Right lobe of liver (tissue), 6 donors: ENCODE measurements around the gene IQUB. TPM values are rescaled to one million over a fixed set of nuclear protein-coding genes. Genes with fewer than 3 reads are reported as not detected.

Source experiments
- ATAC-seq, 4 donors: fragments of 200-7000 bp; cut with Tn5 transposase; one replicate each; pipeline ENCODE4 v1.9.1; 2020; ENCODE audit warnings: mild to moderate bottlenecking in 4 of 4, moderate library complexity in 4 of 4
- DNase-seq, 3 donors: peaks; one replicate each; pipeline ENCODE4 v3.0.0-alpha.2; 2020
- H3K27ac ChIP-seq, 3 donors: fragments of 200-600 bp; one replicate each; pipeline ENCODE4 v1.8.0; 2022
- H3K27me3 ChIP-seq, 2 donors: fragments of 200-600 bp; one replicate each; pipeline ENCODE4 v1.8.0; 2022
- H3K36me3 ChIP-seq, 4 donors: fragments of 200-600 bp; sonication (generic) in 1 of 4; one replicate each; pipeline versions ENCODE4 v1.5.1 to v1.8.0; 2017 to 2022; ENCODE audit warnings: control low read depth in 1 of 4
- H3K4me1 ChIP-seq, 4 donors: fragments of 200-600 bp; sonication (generic) in 1 of 4; one replicate each; pipeline versions ENCODE4 v1.5.1 to v1.8.0; 2017 to 2022; ENCODE audit warnings: control low read depth in 1 of 4
- H3K4me3 ChIP-seq, 3 donors: fragments of 200-600 bp; one replicate each; pipeline ENCODE4 v1.8.0; 2022
- H3K9me3 ChIP-seq, 4 donors: fragments of 200-600 bp; sonication (generic) in 1 of 4; one replicate each; pipeline versions ENCODE4 v1.5.1 to v1.8.0; 2017 to 2022; ENCODE audit warnings: control low read depth in 1 of 4
- POLR2A ChIP-seq: fragments of 450-650 bp; IDR thresholded peaks from one replicate; pipeline ENCODE4 v1.6.1; 2017; ENCODE audit warnings: antibody characterized with exemption, mild to moderate bottlenecking
- WGBS: methylation state at CpG from one replicate; pipeline ENCODE4 v1.1.6; 2018; ENCODE audit warnings: low coverage, low lambda C conversion rate; ENCODE audit not compliant: insufficient coverage; ENCODE audit errors: missing lambda C conversion rate; 5-methylcytosine and 5-hydroxymethylcytosine counted together
- intact Hi-C, 2 donors: fragments of 100-400 bp; cut with DNase I; formaldehyde crosslinking; loops; one replicate each; pipeline versions ENCODE4 v1.11.2 to v1.14.1; 2022
- total RNA-seq, 6 experiments: library from RNA; depleted of rRNA in 2 of 6; stranded (reverse); fragments of >200 nt in 2 of 6; fragmentation: NEBNext Ultra II Directional in 3 of 6; extraction: Animal tissue kit (Norgen Biotek cat#: 25700) in 3 of 6; gene quantifications; one replicate each; pipeline versions ENCODE4 v1.1.0 to v1.2.4, GENCODE V29; 2016 to 2023
- TF ChIP-seq, protein P1 (sequence below), 4 donors: fragments of 200-600 bp in 3 of 4; fragments of 450-650 bp in 1 of 4; IDR thresholded peaks; one replicate each; pipeline versions ENCODE4 v1.5.1 to v1.8.0; 2016 to 2022; ENCODE audit warnings: antibody characterized with exemption in 4 of 4, mild to moderate bottlenecking in 2 of 4
- donor health status: DM: no; HTN: yes; CAD: no.
- donor health status: DM: no; HTN: no; CAD: no.
- donor health status: DM: no; HTN: no; CAD: no.
- donor health status: DM: no; HTN: yes; CAD: no.
- donor health status: DM: no; HTN: yes; CAD: no.

IQUB gene
- total RNA-seq, 6 experiments from 2014 or later, result 0.06 to 0.19 (median 0.10) TPM; not detected in 2

DNA sequence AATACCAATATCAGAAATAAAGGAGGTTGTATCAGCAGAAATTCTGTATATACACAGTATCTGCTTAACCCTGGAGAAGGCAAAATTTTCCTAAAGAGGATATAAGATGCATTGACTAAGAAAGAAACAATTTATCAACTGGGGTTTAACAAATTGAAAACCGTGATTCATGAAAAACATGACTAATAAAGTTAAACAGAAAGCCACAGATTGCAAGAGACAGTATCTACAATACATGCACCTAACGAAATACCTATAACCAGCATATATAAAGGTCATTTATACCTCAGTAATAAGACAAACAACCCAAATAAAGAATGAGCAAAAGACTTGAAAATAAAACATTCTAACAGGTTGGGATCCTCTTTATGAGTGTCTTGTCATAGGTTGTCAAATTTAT, 101.8 kb downstream of the IQUB start:
- DNase-seq (no peak), ATAC-seq (no peak)
- no peaks in the 10 kb centered on the region for H3K4me1 ChIP-seq
- no peaks in the 10 kb centered on the region for H3K36me3 ChIP-seq
- intact Hi-C loops, result no loop called here
- H3K27ac ChIP-seq, result no peak overlapping the region
- no peak overlapping the region for H3K4me3 ChIP-seq
- TF ChIP-seq POLR2A, result no peak
- TF ChIP-seq, protein P1, sequence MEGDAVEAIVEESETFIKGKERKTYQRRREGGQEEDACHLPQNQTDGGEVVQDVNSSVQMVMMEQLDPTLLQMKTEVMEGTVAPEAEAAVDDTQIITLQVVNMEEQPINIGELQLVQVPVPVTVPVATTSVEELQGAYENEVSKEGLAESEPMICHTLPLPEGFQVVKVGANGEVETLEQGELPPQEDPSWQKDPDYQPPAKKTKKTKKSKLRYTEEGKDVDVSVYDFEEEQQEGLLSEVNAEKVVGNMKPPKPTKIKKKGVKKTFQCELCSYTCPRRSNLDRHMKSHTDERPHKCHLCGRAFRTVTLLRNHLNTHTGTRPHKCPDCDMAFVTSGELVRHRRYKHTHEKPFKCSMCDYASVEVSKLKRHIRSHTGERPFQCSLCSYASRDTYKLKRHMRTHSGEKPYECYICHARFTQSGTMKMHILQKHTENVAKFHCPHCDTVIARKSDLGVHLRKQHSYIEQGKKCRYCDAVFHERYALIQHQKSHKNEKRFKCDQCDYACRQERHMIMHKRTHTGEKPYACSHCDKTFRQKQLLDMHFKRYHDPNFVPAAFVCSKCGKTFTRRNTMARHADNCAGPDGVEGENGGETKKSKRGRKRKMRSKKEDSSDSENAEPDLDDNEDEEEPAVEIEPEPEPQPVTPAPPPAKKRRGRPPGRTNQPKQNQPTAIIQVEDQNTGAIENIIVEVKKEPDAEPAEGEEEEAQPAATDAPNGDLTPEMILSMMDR (IDR thresholded peaks at IDR 0.05), result no peak
- no peaks in the 10 kb centered on the region for H3K9me3 ChIP-seq
- WGBS, result 29% methylated on average over 2 of the region's 2 CpGs
- no peaks in the 10 kb centered on the region for H3K27me3 ChIP-seq

DNA sequence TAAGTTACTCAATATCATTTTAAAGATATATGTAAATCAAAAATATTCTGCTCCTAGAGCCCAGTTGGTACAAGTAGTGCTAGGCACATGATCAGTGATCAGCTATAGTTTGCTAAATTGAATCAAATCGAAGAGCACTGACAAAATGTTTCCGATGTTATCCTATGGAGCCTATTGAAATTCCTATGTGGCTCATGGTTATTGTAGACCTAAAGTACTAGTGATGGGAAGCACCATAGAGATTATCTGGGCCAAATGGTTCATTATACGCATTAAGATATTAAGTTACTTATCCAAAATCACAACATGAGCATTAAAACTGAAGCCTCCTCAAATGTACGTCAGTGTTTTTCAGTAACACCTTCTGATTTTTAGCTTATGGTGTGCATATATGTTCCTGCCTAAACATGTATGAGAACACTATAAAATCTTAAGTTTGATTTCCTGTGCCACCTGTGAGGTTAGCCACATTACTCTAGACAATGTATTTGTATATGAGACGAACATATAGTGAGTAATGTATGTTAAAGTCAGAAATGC, 103.2 kb downstream of the IQUB start:
- ATAC-seq, result no peak
- Histone ChIP-seq H3K4me3 (no peak overlapping the region), H3K4me1 (no peaks in the 10 kb centered on the region), H3K27ac (no peak overlapping the region), H3K9me3 (no peaks in the 10 kb centered on the region), H3K27me3 (no peaks in the 10 kb centered on the region), H3K36me3 (no peaks in the 10 kb centered on the region)
- WGBS, result 64% methylated on average over 5 of the region's 5 CpGs
- intact Hi-C loops, result no loop called here
- no peak for DNase-seq
- TF ChIP-seq POLR2A, result no peak
- TF ChIP-seq, protein P1 (IDR thresholded peaks at IDR 0.05), result no peak

DNA sequence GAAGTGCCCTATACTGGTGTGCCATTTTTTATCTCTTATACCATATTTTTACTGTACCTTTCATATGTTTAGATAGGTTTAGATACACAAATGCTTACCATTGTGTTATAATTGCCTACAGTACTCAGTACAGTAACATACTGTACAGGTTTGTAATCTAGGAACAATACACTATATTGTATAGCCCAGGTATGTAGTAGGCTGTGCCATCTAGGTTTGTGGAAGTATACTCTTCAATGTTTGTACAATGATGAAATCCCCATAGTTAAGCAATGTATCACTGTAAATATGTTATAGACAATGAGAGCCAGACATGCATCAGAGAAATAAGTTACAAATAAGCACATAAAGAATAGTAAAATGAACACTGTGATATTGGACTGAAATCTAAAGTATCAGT, 109.1 kb downstream of the IQUB start:
- ATAC-seq (no peak), DNase-seq (no peak)
- TF ChIP-seq, protein P1 (IDR thresholded peaks at IDR 0.05), result no peak
- TF ChIP-seq POLR2A, result no peak
- Histone ChIP-seq H3K27me3 (no peaks in the 10 kb centered on the region), H3K4me3 (no peak overlapping the region), H3K27ac (no peak overlapping the region), H3K36me3 (no peaks in the 10 kb centered on the region), H3K9me3 (no peaks in the 10 kb centered on the region), H3K4me1 (no peaks in the 10 kb centered on the region)
- intact Hi-C loops, result no loop called here

DNA sequence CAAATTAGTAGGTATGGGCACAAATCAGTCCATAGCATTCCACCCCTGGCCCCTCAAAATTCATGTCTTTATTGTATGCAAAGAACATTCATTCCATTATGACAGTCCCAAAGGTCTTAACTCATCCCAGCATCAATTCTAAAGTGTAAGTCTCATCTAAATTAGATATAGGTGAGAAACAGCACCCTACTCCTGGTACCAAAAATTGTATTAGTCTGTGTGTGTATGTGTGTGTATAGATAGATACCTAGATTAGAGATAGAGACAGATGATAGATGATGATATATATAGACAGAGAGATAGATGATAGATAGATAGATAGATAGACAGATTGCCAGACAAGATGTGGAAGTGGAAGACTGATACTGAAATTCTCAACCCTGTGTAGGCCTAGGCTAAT, 109.9 kb downstream of the IQUB start:
- no peaks in the 10 kb centered on the region for H3K4me1 ChIP-seq
- no peak for ATAC-seq
- DNase-seq, result no peak
- TF ChIP-seq, protein P1 (IDR thresholded peaks at IDR 0.05), result no peak
- TF ChIP-seq POLR2A, result no peak
- no peak overlapping the region for H3K27ac ChIP-seq
- no peaks in the 10 kb centered on the region for H3K36me3 ChIP-seq
- H3K9me3 ChIP-seq, result no peaks in the 10 kb centered on the region
- H3K4me3 ChIP-seq, result no peak overlapping the region
- intact Hi-C loops, result no loop called here
- H3K27me3 ChIP-seq, result no peaks in the 10 kb centered on the region

- Histone ChIP-seq H3K27ac (no peak overlapping the region), H3K9me3 (no peaks in the 10 kb centered on the region), H3K4me3 (no peak overlapping the region), H3K36me3 (no peaks in the 10 kb centered on the region), H3K27me3 (no peaks in the 10 kb centered on the region), H3K4me1 (no peaks in the 10 kb centered on the region)
- intact Hi-C loops, result no loop called here
- 26% methylated on average over 2 of the region's 2 CpGs for WGBS
- no peak for ATAC-seq
- no peak for DNase-seq
- TF ChIP-seq, protein P1 (IDR thresholded peaks at IDR 0.05), result no peak
- no peak for TF ChIP-seq POLR2A
Measured at GRCh38 chr7:123423622-123424021, 110.8 kb downstream of the IQUB start.
